Esophagus squamous epithelium (tissue), 5 donors: Measurements from ENCODE around the gene MICA. TPM values are rescaled to one million over a fixed set of nuclear protein-coding genes. Genes with fewer than 3 reads are reported as not detected.

ENCODE experiments used
- DNase-seq: peaks from one replicate; lab custom pipeline; 2025; lab: John Stamatoyannopoulos, UW
- H3K27ac ChIP-seq, 4 donors: fragments of 200-600 bp; sonication (generic); one replicate each; pipeline ENCODE4 v1.5.1; 2016 to 2019; ENCODE audit warnings: mild to moderate bottlenecking in 1 of 4
- H3K27me3 ChIP-seq, 4 donors: fragments of 200-600 bp; sonication (generic); 1 replicate in 3 of 4; 2 replicates in 1 of 4; pipeline versions ENCODE4 v1.5.1 to v1.6.0; 2017 to 2021; ENCODE audit warnings: antibody characterized with exemption in 1 of 4
- H3K36me3 ChIP-seq, 3 donors: fragments of 200-600 bp; sonication (generic); one replicate each; pipeline ENCODE4 v1.5.1; 2016 to 2019
- H3K4me1 ChIP-seq, 3 donors: fragments of 200-600 bp; sonication (generic); one replicate each; pipeline ENCODE4 v1.5.1; 2017 to 2019
- H3K4me3 ChIP-seq, 4 donors: fragments of 200-600 bp; sonication (generic); 1 replicate in 3 of 4; 2 replicates in 1 of 4; pipeline ENCODE4 v1.5.1; 2016 to 2019; ENCODE audit warnings: mild to moderate bottlenecking in 2 of 4, moderate library complexity in 1 of 4
- H3K9me3 ChIP-seq, 3 donors: fragments of 200-600 bp; sonication (generic); one replicate each; pipeline ENCODE4 v1.5.1; 2016 to 2019
- CTCF ChIP-seq, 6 experiments: fragments of 450-650 bp in 4 of 6; fragments of 200-600 bp in 2 of 6; sonication (generic) in 2 of 6; IDR thresholded peaks; one replicate each; pipeline ENCODE4 v1.5.1; 2016 to 2019; ENCODE audit warnings: antibody characterized with exemption in 6 of 6, mild to moderate bottlenecking in 4 of 6, moderate library complexity in 4 of 6
- POLR2A ChIP-seq, 4 donors: fragments of 450-650 bp; IDR thresholded peaks; one replicate each; pipeline ENCODE4 v1.6.1; 2017; ENCODE audit warnings: antibody characterized with exemption in 4 of 4, mild to moderate bottlenecking in 4 of 4, moderate library complexity in 3 of 4
- WGBS, 2 donors: methylation state at CpG; one replicate each; pipeline ENCODE4 v1.1.5; 2018; 5-methylcytosine and 5-hydroxymethylcytosine counted together
- intact Hi-C: fragments of 100-400 bp; cut with DNase I; formaldehyde crosslinking; loops from one replicate; pipeline ENCODE4 v1.15.0; 2022
- small RNA-seq, 4 donors: library from RNA; depleted of rRNA; stranded (forward); fragments of <200 nt; gene quantifications; one replicate each; pipeline ENCODE3, GENCODE V24; 2016
- total RNA-seq, 4 donors: library from RNA; depleted of rRNA; stranded (reverse); fragments of >200 nt; gene quantifications; one replicate each; pipeline ENCODE4 v1.1.0, GENCODE V29; 2016
- donor health status: DM: yes; HTN: yes; CAD: no.

The MICA gene
- total RNA-seq, 4 donors from 2014 or later: 7.5 to 10.1 (median 8.8) TPM

GRCh38 chr6:31464252-31465184, 61.1 kb downstream of the MICA start:
- Histone ChIP-seq H3K9me3 (no peaks in the 10 kb centered on the region), H3K27ac (no peak overlapping the region), H3K4me1 (peaks cover 8 to 51% (median 19%) of the 10 kb centered on the region in 3 donors), H3K36me3 (no peaks in the 10 kb centered on the region), H3K4me3 (peak overlapping the region; percentile 42 to 79 (median 64)), H3K27me3 (no peaks in the 10 kb centered on the region)
- intact Hi-C loops: no loop called here
- DNase-seq: no peak
- 83 to 85% methylated on average over 3 to 6 of the region's 7 CpGs for WGBS, 2 donors
- no peak for TF ChIP-seq POLR2A (IDR thresholded peaks at IDR 0.05)
- no peak for TF ChIP-seq CTCF (IDR thresholded peaks at IDR 0.05)

Small RNA genes lying within 50 kb of the gene (small RNA-seq; reads per million reads assigned to genes)
- 0 reads per million in 4 donors for gene HLA-S
- 0 to 0.09 (median 0) reads per million in 4 donors for gene MIR6891
- 0 reads per million in 4 donors for gene RF00019
- 0 reads per million in 4 donors for gene RNU6-283P

Other genes with a start within 250 kb of the MICA start
- 10 to 100 TPM; 11.9 to 21.1 (median 16.2) TPM for gene CCHCR1, start 245.8 kb upstream of the MICA start, total RNA-seq
- gene TCF19, start 245.0 kb upstream of the MICA start, total RNA-seq: 10 to 100 TPM; 12.2 to 17.2 (median 16.6) TPM
- gene POU5F1, start 232.9 kb upstream of the MICA start, total RNA-seq: 1 to 10 TPM in 3 of 4 donors, under 1 TPM in 1; 0.92 to 5.5 (median 3.3) TPM
- gene HLA-C, start 131.5 kb upstream of the MICA start, total RNA-seq: 100 to 1,000 TPM; 128 to 659 (median 229) TPM
- gene HLA-B, start 46.4 kb upstream of the MICA start, total RNA-seq: 1,000 to 10,000 TPM in 1 of 4 donors, 100 to 1,000 TPM in 3; 193 to 1,414 (median 554) TPM
- gene MICB, start 94.5 kb downstream of the MICA start, total RNA-seq: 1 to 10 TPM in 3 of 4 donors, under 1 TPM in 1; 0.23 to 2.6 (median 2.1) TPM
- gene MCCD1, start 125.4 kb downstream of the MICA start, total RNA-seq: not detected
- 100 to 1,000 TPM; 173 to 320 (median 259) TPM for gene DDX39B, start 138.4 kb downstream of the MICA start, total RNA-seq
- gene ATP6V1G2, start 143.0 kb downstream of the MICA start, total RNA-seq: 1 to 10 TPM in 1 of 4 donors, under 1 TPM in 1, not detected in 2; 0.21 to 2.1 TPM
- 10 to 100 TPM in 3 of 4 donors, 1 to 10 TPM in 1; 7.8 to 25.2 (median 16.7) TPM for gene NFKBIL1, start 144.0 kb downstream of the MICA start, total RNA-seq
- gene LTA, start 168.7 kb downstream of the MICA start, total RNA-seq: not detected
- under 1 TPM in 3 of 4 donors, not detected in 1; 0.27 to 0.95 (median 0.61) TPM for gene TNF, start 172.0 kb downstream of the MICA start, total RNA-seq
- 1 to 10 TPM in 2 of 4 donors, under 1 TPM in 2; 0.53 to 2.3 (median 1.1) TPM for gene LTB, start 178.8 kb downstream of the MICA start, total RNA-seq
- 10 to 100 TPM in 1 of 4 donors, 1 to 10 TPM in 1, under 1 TPM in 1, not detected in 1; 0.49 to 50.4 (median 5.1) TPM for gene LST1, start 182.7 kb downstream of the MICA start, total RNA-seq
- gene NCR3, start 189.4 kb downstream of the MICA start, total RNA-seq: not detected
- gene AIF1, start 211.6 kb downstream of the MICA start, total RNA-seq: 10 to 100 TPM in 2 of 4 donors, 1 to 10 TPM in 2; 2.4 to 30.7 (median 15.1) TPM
- 10 to 100 TPM; 42.8 to 84.9 (median 67.7) TPM for gene PRRC2A, start 217.1 kb downstream of the MICA start, total RNA-seq
- gene BAG6, start 249.1 kb downstream of the MICA start, total RNA-seq: 100 to 1,000 TPM; 129 to 217 (median 163) TPM